ENCODE results near the gene POLK.

GRCh38 chr5:75603821-75604220 is 92.1 kb downstream of the POLK start:
- TF ChIP-seq CTCF (IDR thresholded peaks at IDR 0.05) (no peak), POLR2AphosphoS5 (IDR thresholded peaks at IDR 0.05) (no peak), EP300 (IDR thresholded peaks at IDR 0.05) (no peak), POLR2A (IDR thresholded peaks at IDR 0.05) (no peak)

Measured in suprapubic skin (tissue), 4 donors.